Measurements from ENCODE around the gene SSX4B. TPM values are rescaled to one million over a fixed set of nuclear protein-coding genes. Genes with fewer than 3 reads are reported as not detected.
"Not testable (repeated sequence)": the region's sequence is repeated elsewhere in the genome, so short reads cannot be mapped to it uniquely, and the experiment has no call there.

Gene SSX4B
- total and polyA plus RNA-seq, 2 experiments from 2014 or later, result 0.48 TPM; not detected in 1

DNA sequence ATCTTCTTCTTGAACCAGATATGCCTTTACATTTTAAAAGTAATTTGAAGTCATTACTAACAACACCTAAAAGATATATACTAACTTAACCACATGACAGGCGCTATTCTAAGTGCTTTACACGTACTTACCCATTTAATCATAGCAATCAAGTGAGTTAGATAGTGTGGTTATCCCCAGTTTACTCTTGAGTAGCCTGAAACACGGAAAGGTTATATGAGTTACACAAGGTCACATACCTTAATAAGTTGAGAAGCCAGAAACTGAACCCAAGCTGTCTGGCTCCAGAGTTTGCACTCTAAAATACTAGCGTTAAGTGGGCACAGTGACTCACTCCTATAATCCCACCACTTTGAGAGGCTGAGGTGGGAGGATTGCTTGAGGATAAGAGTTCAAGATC lies 18.4 kb upstream of the SSX4B start:
- not testable (repeated sequence) for DNase-seq (ENCODE audit: low spot score); H4K20me1 ChIP-seq (replicated peaks; ENCODE audit: insufficient read depth); H3K9me2 ChIP-seq (ENCODE audit: insufficient read depth); H2AFZ ChIP-seq; H3K27ac Mint-ChIP-seq; ATAC-seq; H3K36me3 Mint-ChIP-seq (ENCODE audit: low read depth); H3K27me3 ChIP-seq (ENCODE audit: insufficient read depth); H3F3A ChIP-seq (replicated peaks; ENCODE audit: low read depth); H3K79me2 ChIP-seq (replicated peaks; ENCODE audit: insufficient read depth); H3K27ac ChIP-seq (ENCODE audit: low read depth); H3K4me3 Mint-ChIP-seq; H3K4me3 ChIP-seq; H3K27me3 Mint-ChIP-seq (ENCODE audit: insufficient read depth, low read depth, poor library complexity); H3K36me3 ChIP-seq (ENCODE audit: insufficient read depth); H3K4me1 Mint-ChIP-seq; H3K4me1 ChIP-seq (ENCODE audit: insufficient read depth); H3K4me2 ChIP-seq
- H3K9me3 Mint-ChIP-seq, result peaks cover 20% of the 10 kb centered on the region

DNA sequence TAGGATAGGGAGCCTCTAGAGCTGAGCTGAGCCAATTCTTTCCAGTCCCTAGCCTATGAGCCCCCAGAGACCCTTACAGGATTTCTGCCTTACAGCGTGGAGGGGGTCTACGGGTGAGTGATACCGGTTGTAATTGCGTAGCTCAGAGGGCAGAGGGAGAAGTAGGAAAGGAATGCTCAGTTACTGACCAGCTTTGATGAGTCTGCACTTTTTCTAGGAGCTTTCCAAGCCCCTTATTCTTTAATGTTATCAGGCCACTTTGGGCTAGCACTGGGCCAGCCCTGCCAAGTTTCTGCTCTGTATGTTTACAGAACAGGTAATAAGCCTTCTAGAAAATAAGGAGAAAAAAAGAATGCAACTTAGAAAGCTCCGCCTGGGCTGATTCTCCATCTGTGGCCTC lies 17.8 kb upstream of the SSX4B start:
- not testable (repeated sequence) for H3K36me3 Mint-ChIP-seq (ENCODE audit: low read depth); H3K9me2 ChIP-seq (ENCODE audit: insufficient read depth)
- H3K9me3 Mint-ChIP-seq, result peaks cover 16% of the 10 kb centered on the region

DNA sequence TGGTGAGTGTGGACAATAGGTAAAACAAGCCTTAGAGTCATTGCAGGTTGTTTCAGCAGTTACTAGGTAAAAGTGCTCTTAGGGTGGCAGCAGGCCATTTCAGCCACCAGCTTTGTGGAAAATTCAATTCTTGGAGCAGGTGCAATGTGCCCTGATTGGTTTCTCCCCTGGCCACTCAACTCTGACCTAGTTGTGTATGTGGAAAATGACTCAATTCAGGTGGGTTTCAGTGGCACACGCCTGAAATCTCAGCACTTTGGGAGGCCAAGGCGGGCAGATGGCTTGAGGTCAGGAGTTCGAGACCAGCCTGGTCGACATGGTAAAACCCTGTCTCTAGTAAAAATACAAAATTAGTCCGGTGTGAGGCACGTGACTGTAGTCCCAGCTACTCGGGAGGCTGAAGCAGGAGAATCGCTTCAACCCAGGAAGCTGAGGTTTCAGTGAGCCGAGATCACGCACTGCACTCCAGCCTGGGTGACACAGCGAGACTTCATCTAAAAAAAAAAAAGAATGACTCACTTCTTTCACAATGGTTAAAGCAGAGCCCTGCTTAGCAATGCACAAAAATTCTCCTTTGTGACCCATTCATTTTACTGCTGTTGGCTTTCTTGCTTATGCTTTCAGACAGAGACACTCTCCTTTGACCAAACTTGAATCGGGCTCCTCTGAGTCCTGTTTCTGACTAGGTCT lies 15.4 kb upstream of the SSX4B start:
- not testable (repeated sequence) for H3K4me3 ChIP-seq; H3K4me2 ChIP-seq; H3K27ac ChIP-seq (ENCODE audit: low read depth); H3K9me2 ChIP-seq (ENCODE audit: insufficient read depth); H3K4me1 Mint-ChIP-seq; DNase-seq (ENCODE audit: low spot score); H3K36me3 Mint-ChIP-seq (ENCODE audit: low read depth); H3F3A ChIP-seq (replicated peaks; ENCODE audit: low read depth); ATAC-seq; H3K4me1 ChIP-seq (ENCODE audit: insufficient read depth); H3K27ac Mint-ChIP-seq; H3K36me3 ChIP-seq (ENCODE audit: insufficient read depth); H3K27me3 Mint-ChIP-seq (ENCODE audit: insufficient read depth, low read depth, poor library complexity); H4K20me1 ChIP-seq (replicated peaks; ENCODE audit: insufficient read depth); H3K27me3 ChIP-seq (ENCODE audit: insufficient read depth); H2AFZ ChIP-seq; H3K9me3 Mint-ChIP-seq; H3K79me2 ChIP-seq (replicated peaks; ENCODE audit: insufficient read depth); H3K4me3 Mint-ChIP-seq

More for the DNA sequence above, 17.8 kb upstream of the SSX4B start:
- not testable (repeated sequence) for H3K27ac Mint-ChIP-seq; ATAC-seq; H4K20me1 ChIP-seq (replicated peaks; ENCODE audit: insufficient read depth); H3K27ac ChIP-seq (ENCODE audit: low read depth); H2AFZ ChIP-seq; H3K27me3 Mint-ChIP-seq (ENCODE audit: insufficient read depth, low read depth, poor library complexity); H3K79me2 ChIP-seq (replicated peaks; ENCODE audit: insufficient read depth); H3K4me2 ChIP-seq; H3K4me3 ChIP-seq; H3K4me1 Mint-ChIP-seq; H3K4me3 Mint-ChIP-seq; H3K27me3 ChIP-seq (ENCODE audit: insufficient read depth); H3K36me3 ChIP-seq (ENCODE audit: insufficient read depth); H3K4me1 ChIP-seq (ENCODE audit: insufficient read depth); H3F3A ChIP-seq (replicated peaks; ENCODE audit: low read depth)
- peak; percentile 4 for DNase-seq (ENCODE audit: low spot score)

- not testable (repeated sequence) for H3K27ac ChIP-seq (ENCODE audit: low read depth); H3K9me2 ChIP-seq (ENCODE audit: insufficient read depth); H3K27ac Mint-ChIP-seq; H3K27me3 Mint-ChIP-seq (ENCODE audit: insufficient read depth, low read depth, poor library complexity); H3K79me2 ChIP-seq (replicated peaks; ENCODE audit: insufficient read depth); H3K4me3 Mint-ChIP-seq; H3K4me1 ChIP-seq (ENCODE audit: insufficient read depth); H3K27me3 ChIP-seq (ENCODE audit: insufficient read depth); H4K20me1 ChIP-seq (replicated peaks; ENCODE audit: insufficient read depth); H3K4me3 ChIP-seq; H3K4me2 ChIP-seq; H3K4me1 Mint-ChIP-seq; H3K36me3 Mint-ChIP-seq (ENCODE audit: low read depth); H2AFZ ChIP-seq; H3F3A ChIP-seq (replicated peaks; ENCODE audit: low read depth); H3K36me3 ChIP-seq (ENCODE audit: insufficient read depth); H3K9me3 Mint-ChIP-seq; ATAC-seq
- DNase-seq (ENCODE audit: low spot score), result peak; percentile 0
These were observed 13.9 kb downstream of the SSX4B start for GRCh38 chrX:48397825-48398224.

- H3F3A ChIP-seq (replicated peaks; ENCODE audit: low read depth); H3K27me3 ChIP-seq (ENCODE audit: insufficient read depth); H3K9me3 Mint-ChIP-seq; H3K36me3 ChIP-seq (ENCODE audit: insufficient read depth); H3K79me2 ChIP-seq (replicated peaks; ENCODE audit: insufficient read depth); ATAC-seq; H3K9me2 ChIP-seq (ENCODE audit: insufficient read depth); H4K20me1 ChIP-seq (replicated peaks; ENCODE audit: insufficient read depth); H2AFZ ChIP-seq; H3K27ac Mint-ChIP-seq; H3K4me3 Mint-ChIP-seq; H3K36me3 Mint-ChIP-seq (ENCODE audit: low read depth); H3K27me3 Mint-ChIP-seq (ENCODE audit: insufficient read depth, low read depth, poor library complexity); H3K27ac ChIP-seq (ENCODE audit: low read depth); H3K4me3 ChIP-seq; H3K4me2 ChIP-seq; H3K4me1 ChIP-seq (ENCODE audit: insufficient read depth); H3K4me1 Mint-ChIP-seq; DNase-seq (ENCODE audit: low spot score): not testable (repeated sequence)
These were observed 14.8 kb downstream of the SSX4B start for GRCh38 chrX:48396931-48397330.

DNA sequence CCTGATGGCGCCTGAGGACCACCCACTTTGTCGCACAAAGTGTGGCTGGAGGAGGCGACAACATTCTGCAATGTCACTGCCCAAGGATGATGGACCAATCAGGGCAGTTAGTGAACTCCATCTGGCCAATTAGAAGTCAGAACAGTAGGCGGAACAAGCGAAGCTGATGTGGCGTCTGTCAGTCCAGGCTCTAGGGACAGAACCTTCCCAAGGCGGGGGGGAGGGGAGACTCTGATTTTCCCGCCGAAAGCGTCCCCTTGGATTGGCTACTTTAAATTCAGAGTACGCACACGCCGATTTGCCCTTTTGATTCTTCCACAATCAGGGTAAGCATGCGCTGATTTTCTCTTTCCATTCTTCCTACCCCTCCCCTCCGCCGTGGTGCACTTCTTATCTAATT lies 28.5 kb downstream of the SSX4B start, which contains the start of gene SSX4:
SSX4 (plus strand) TSS at position 301 of the 400 bp plus-strand sequence. CDS start 515 bp downstream, outside the sequence.
- not testable (repeated sequence) for H3K27me3 Mint-ChIP-seq (ENCODE audit: insufficient read depth, low read depth, poor library complexity); H3K36me3 Mint-ChIP-seq (ENCODE audit: low read depth); H2AFZ ChIP-seq; H3K4me2 ChIP-seq; H3F3A ChIP-seq (replicated peaks; ENCODE audit: low read depth); H3K36me3 ChIP-seq (ENCODE audit: insufficient read depth); H3K4me3 Mint-ChIP-seq; H3K27ac ChIP-seq (ENCODE audit: low read depth); H3K9me3 Mint-ChIP-seq; H3K79me2 ChIP-seq (replicated peaks; ENCODE audit: insufficient read depth); H3K4me1 ChIP-seq (ENCODE audit: insufficient read depth); H3K27me3 ChIP-seq (ENCODE audit: insufficient read depth); H3K9me2 ChIP-seq (ENCODE audit: insufficient read depth); H3K4me1 Mint-ChIP-seq; DNase-seq (ENCODE audit: low spot score); H3K27ac Mint-ChIP-seq; H4K20me1 ChIP-seq (replicated peaks; ENCODE audit: insufficient read depth); H3K4me3 ChIP-seq; ATAC-seq

DNA sequence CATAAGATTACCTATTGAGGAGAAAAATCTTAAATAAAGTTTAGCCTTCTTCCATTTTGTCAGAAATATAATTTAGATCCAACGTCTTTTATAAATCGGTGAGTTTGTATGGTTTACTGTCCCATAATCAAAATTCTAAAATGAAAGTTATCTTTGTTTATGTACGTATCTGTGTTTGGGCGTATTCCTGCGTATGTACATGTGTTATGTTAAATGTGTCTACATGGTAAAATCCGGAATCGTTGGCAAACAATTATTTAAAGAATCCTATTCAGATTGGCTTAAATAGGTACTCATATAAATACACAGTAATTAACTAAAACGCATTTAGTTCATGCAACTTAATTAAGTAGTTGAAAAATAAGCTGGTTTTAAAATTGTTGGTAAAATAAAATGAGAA lies 41.4 kb downstream of the SSX4B start:
- not testable (repeated sequence) for ATAC-seq; H3K36me3 ChIP-seq (ENCODE audit: insufficient read depth); H3K27me3 Mint-ChIP-seq (ENCODE audit: insufficient read depth, low read depth, poor library complexity); H3K36me3 Mint-ChIP-seq (ENCODE audit: low read depth); H3K27me3 ChIP-seq (ENCODE audit: insufficient read depth); H3F3A ChIP-seq (replicated peaks; ENCODE audit: low read depth); DNase-seq (ENCODE audit: low spot score); H3K4me1 Mint-ChIP-seq; H3K4me1 ChIP-seq (ENCODE audit: insufficient read depth); H3K9me2 ChIP-seq (ENCODE audit: insufficient read depth); H3K4me3 ChIP-seq; H3K79me2 ChIP-seq (replicated peaks; ENCODE audit: insufficient read depth); H3K27ac ChIP-seq (ENCODE audit: low read depth); H3K27ac Mint-ChIP-seq; H2AFZ ChIP-seq; H3K4me3 Mint-ChIP-seq; H4K20me1 ChIP-seq (replicated peaks; ENCODE audit: insufficient read depth); H3K4me2 ChIP-seq; H3K9me3 Mint-ChIP-seq
